Glutamatergic neuron (in vitro differentiated cells): ENCODE results near the gene TOM1. TPM values are rescaled to one million over a fixed set of nuclear protein-coding genes. Genes with fewer than 3 reads are reported as not detected.

Experiments
- DNase-seq: peaks from one replicate; pipeline ENCODE4 v3.0.0; 2022
- H3K27ac Mint-ChIP-seq: one replicate; pipeline ENCODE4 v1.8.0; 2020; ENCODE audit warnings: mild to moderate bottlenecking, mixed read lengths, inconsistent platforms; ENCODE audit not compliant: unreplicated experiment
- H3K27me3 Mint-ChIP-seq: one replicate; pipeline ENCODE4 v1.8.0; 2020; ENCODE audit warnings: mild to moderate bottlenecking, moderate library complexity, mixed read lengths, inconsistent platforms; ENCODE audit not compliant: unreplicated experiment
- H3K36me3 Mint-ChIP-seq: one replicate; pipeline ENCODE4 v1.8.0; 2020; ENCODE audit warnings: mild to moderate bottlenecking, mixed read lengths, inconsistent platforms; ENCODE audit not compliant: unreplicated experiment
- H3K4me1 Mint-ChIP-seq: one replicate; pipeline ENCODE4 v1.8.0; 2020; ENCODE audit warnings: mild to moderate bottlenecking, low read depth, mixed read lengths, inconsistent platforms; ENCODE audit not compliant: unreplicated experiment
- H3K4me3 Mint-ChIP-seq: one replicate; pipeline ENCODE4 v1.8.0; 2020; ENCODE audit warnings: mild to moderate bottlenecking, mixed read lengths, inconsistent platforms; ENCODE audit not compliant: unreplicated experiment
- H3K9me3 Mint-ChIP-seq: one replicate; pipeline ENCODE4 v1.8.0; 2020; ENCODE audit warnings: mild to moderate bottlenecking, moderate library complexity, mixed read lengths, inconsistent platforms; ENCODE audit not compliant: unreplicated experiment
- total RNA-seq: library from RNA; stranded (reverse); fragmentation: NEBNext Ultra II Directional; extraction: Animal tissue kit (Norgen Biotek cat#: 25700); gene quantifications from one replicate; pipeline ENCODE4 v1.2.1, GENCODE V29; 2021; ENCODE audit not compliant: unreplicated experiment
- TF ChIP-seq, protein P1 (sequence below): fragments of 200-600 bp; sonication (generic); IDR thresholded peaks from one replicate; pipeline ENCODE4 v1.5.0; 2021; ENCODE audit not compliant: partially characterized antibody, unreplicated experiment

The TOM1 gene
- total RNA-seq, 1 donor from 2014 or later, result 40.6 TPM

- no peak for DNase-seq
- Mint-ChIP-seq H3K36me3 (no peaks in the 10 kb centered on the region), H3K4me3 (no peak overlapping the region), H3K27ac (no peak overlapping the region), H3K9me3 (peaks cover 6% of the 10 kb centered on the region), H3K27me3 (peaks cover 8% of the 10 kb centered on the region), H3K4me1 (peaks cover 6% of the 10 kb centered on the region)
- TF ChIP-seq, protein P1, sequence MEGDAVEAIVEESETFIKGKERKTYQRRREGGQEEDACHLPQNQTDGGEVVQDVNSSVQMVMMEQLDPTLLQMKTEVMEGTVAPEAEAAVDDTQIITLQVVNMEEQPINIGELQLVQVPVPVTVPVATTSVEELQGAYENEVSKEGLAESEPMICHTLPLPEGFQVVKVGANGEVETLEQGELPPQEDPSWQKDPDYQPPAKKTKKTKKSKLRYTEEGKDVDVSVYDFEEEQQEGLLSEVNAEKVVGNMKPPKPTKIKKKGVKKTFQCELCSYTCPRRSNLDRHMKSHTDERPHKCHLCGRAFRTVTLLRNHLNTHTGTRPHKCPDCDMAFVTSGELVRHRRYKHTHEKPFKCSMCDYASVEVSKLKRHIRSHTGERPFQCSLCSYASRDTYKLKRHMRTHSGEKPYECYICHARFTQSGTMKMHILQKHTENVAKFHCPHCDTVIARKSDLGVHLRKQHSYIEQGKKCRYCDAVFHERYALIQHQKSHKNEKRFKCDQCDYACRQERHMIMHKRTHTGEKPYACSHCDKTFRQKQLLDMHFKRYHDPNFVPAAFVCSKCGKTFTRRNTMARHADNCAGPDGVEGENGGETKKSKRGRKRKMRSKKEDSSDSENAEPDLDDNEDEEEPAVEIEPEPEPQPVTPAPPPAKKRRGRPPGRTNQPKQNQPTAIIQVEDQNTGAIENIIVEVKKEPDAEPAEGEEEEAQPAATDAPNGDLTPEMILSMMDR, result no peak
Observed at GRCh38 chr22:35347462-35347861, 47.8 kb downstream of the TOM1 start.

- no peaks in the 10 kb centered on the region for H3K36me3 Mint-ChIP-seq
Observed at GRCh38 chr22:35348026-35348590, 48.4 kb downstream of the TOM1 start.

GRCh38 chr22:35348703-35349102, 49.0 kb downstream of the TOM1 start:
- peaks cover 8% of the 10 kb centered on the region for H3K27me3 Mint-ChIP-seq
- no peak overlapping the region for H3K27ac Mint-ChIP-seq
- no peak for DNase-seq
- peaks cover 6% of the 10 kb centered on the region for H3K9me3 Mint-ChIP-seq
- H3K4me1 Mint-ChIP-seq, result peaks cover 6% of the 10 kb centered on the region
- TF ChIP-seq, protein P1, result no peak
- H3K36me3 Mint-ChIP-seq, result no peaks in the 10 kb centered on the region
- no peak overlapping the region for H3K4me3 Mint-ChIP-seq

More at GRCh38 chr22:35348026-35348590, 48.4 kb downstream of the TOM1 start:
- TF ChIP-seq, protein P1, result no peak
- Mint-ChIP-seq H3K27me3 (peaks cover 8% of the 10 kb centered on the region), H3K4me1 (peaks cover 6% of the 10 kb centered on the region), H3K4me3 (no peak overlapping the region), H3K9me3 (peaks cover 6% of the 10 kb centered on the region), H3K27ac (no peak overlapping the region)
- DNase-seq, result no peak

GRCh38 chr22:35349368-35349703, 49.6 kb downstream of the TOM1 start:
- H3K27me3 Mint-ChIP-seq, result peaks cover 8% of the 10 kb centered on the region
- H3K9me3 Mint-ChIP-seq, result peaks cover 6% of the 10 kb centered on the region
- no peak overlapping the region for H3K27ac Mint-ChIP-seq
- H3K4me3 Mint-ChIP-seq, result no peak overlapping the region
- TF ChIP-seq, protein P1, result no peak
- H3K4me1 Mint-ChIP-seq, result peaks cover 6% of the 10 kb centered on the region
- DNase-seq, result no peak
- no peaks in the 10 kb centered on the region for H3K36me3 Mint-ChIP-seq

DNA sequence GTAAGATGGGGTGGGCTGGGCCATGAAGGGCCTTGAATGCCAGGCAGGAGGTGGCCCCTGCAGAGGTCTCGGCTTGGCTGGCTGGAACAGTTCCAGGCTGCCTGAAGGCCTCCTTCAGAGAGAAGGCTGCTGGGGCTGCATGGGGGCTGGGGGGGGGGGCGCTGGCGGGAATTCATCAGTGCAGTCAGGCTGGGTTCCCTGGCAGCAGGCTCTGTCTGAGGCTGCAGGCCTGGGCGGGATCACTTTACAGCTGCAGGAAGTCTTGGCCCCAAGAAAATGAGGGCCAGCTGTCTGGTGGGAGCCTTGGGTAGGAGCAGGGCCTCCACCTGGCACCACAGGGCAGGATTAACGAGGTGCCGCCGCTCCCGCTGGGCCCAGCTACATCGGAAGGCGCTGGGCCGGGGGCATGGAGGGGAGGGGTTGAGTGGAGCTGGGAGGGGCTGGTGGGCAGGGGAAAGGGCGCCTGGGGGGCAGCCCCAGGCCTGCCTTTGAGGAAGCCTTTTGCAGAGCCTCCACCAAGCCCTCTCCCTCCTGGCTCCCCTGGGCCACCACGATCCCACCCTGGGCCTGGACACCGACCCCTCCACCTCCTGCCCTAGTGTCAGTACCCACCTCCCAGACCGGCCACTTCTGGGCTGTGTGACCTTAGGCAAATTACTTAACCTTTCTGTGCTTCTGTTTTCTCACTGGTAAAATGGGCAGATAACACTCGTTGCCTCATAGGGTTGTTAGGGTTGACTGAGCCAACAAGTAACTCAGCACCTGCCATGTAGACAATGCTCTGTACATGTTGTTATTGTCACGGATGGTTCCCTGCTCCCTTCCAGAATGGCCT, 50.2 kb downstream of the TOM1 start:
- H3K27ac Mint-ChIP-seq, result no peak overlapping the region
- H3K27me3 Mint-ChIP-seq, result peaks cover 8% of the 10 kb centered on the region
- H3K4me3 Mint-ChIP-seq, result no peak overlapping the region
- TF ChIP-seq, protein P1, result no peak
- no peak for DNase-seq
- no peaks in the 10 kb centered on the region for H3K36me3 Mint-ChIP-seq
- peaks cover 4% of the 10 kb centered on the region for H3K9me3 Mint-ChIP-seq
- peaks cover 6% of the 10 kb centered on the region for H3K4me1 Mint-ChIP-seq
